Gastroesophageal sphincter (tissue), 3 donors: ENCODE measurements around the gene NME5.

ENCODE experiments used
- POLR2A ChIP-seq, 2 donors: fragments of 450-650 bp; IDR thresholded peaks; one replicate each; pipeline ENCODE4 v1.6.1; 2017; ENCODE audit warnings: antibody characterized with exemption in 2 of 2, mild to moderate bottlenecking in 2 of 2, moderate library complexity in 1 of 2
- POLR2AphosphoS5 ChIP-seq: sonication (generic); formaldehyde crosslinking; IDR thresholded peaks from one replicate; pipeline ENCODE4 v1.6.1; 2017; ENCODE audit warnings: antibody characterized with exemption
- TF ChIP-seq, protein P1 (sequence below), 4 experiments: fragments of 200-600 bp in 2 of 4; fragments of 450-650 bp in 2 of 4; sonication (generic) in 1 of 4; IDR thresholded peaks; one replicate each; pipeline ENCODE4 v1.5.1; 2017 to 2019; ENCODE audit warnings: antibody characterized with exemption in 4 of 4, mild to moderate bottlenecking in 2 of 4, moderate library complexity in 2 of 4

DNA sequence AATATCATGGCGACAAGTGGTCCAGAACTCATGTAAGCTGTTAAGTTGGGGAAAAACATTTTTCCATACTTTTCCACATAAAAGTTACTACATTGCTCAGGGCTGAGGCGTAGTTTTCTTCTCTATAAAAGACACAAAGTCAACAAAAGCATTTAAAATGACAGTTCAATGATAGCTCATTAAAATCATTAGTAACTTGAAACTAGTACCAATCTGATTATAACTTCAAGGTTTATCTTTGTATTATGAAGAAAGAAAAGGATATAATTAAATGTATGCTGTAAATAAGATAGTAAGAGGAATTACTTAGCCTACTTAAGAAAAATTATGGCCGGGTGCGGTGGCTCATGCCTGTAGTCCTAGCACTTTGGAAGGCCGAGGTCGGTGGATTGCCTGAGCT, 9.9 kb downstream of the NME5 start:
- TF ChIP-seq POLR2AphosphoS5: no peak
- TF ChIP-seq, protein P1, sequence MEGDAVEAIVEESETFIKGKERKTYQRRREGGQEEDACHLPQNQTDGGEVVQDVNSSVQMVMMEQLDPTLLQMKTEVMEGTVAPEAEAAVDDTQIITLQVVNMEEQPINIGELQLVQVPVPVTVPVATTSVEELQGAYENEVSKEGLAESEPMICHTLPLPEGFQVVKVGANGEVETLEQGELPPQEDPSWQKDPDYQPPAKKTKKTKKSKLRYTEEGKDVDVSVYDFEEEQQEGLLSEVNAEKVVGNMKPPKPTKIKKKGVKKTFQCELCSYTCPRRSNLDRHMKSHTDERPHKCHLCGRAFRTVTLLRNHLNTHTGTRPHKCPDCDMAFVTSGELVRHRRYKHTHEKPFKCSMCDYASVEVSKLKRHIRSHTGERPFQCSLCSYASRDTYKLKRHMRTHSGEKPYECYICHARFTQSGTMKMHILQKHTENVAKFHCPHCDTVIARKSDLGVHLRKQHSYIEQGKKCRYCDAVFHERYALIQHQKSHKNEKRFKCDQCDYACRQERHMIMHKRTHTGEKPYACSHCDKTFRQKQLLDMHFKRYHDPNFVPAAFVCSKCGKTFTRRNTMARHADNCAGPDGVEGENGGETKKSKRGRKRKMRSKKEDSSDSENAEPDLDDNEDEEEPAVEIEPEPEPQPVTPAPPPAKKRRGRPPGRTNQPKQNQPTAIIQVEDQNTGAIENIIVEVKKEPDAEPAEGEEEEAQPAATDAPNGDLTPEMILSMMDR (IDR thresholded peaks at IDR 0.05): no peak
- no peak for TF ChIP-seq POLR2A (IDR thresholded peaks at IDR 0.05)
